Measurements from ENCODE around the gene ZNF555. TPM values are rescaled to one million over a fixed set of nuclear protein-coding genes. Genes with fewer than 3 reads are reported as not detected.
"Not testable (repeated sequence)": the region's sequence is repeated elsewhere in the genome, so short reads cannot be mapped to it uniquely, and the experiment has no call there.

The ZNF555 gene
- polyA plus RNA-seq, 4 donors = 12.1 to 16.4 (median 13.9) TPM

DNA sequence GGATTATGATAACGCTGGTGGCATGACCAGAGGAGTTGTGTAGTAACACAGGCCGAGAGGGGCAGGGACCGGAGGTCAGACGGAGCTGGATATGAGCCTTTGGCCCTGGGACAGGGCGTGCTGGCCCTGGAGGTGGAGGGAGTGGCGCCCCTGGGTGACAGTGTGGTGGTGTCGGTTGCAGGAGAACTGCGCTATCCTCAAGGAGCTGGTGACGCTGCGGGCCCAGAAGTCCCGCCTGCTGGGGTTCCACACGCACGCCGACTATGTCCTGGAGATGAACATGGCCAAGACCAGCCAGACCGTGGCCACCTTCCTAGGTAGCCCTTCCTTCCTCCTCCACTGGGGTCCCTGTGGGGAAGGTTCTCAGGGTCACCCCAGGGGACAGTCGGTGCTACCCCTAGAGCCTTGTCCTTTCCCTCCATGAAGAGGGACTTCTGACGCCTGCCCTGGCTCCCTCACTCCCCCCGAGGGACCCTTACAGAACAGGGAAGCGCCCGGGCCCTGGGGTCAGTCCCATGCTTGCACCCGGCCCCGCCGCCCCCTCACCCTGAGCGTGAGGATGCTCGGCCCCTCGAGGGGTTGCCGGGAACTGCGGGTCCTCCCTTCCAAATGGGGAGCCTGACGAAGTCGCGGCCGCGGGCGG is 34.4 kb upstream of the ZNF555 start:
- DNase-seq (ENCODE audit: low read depth in 4 of 4, low spot score in 3 of 4) = no peak

DNA sequence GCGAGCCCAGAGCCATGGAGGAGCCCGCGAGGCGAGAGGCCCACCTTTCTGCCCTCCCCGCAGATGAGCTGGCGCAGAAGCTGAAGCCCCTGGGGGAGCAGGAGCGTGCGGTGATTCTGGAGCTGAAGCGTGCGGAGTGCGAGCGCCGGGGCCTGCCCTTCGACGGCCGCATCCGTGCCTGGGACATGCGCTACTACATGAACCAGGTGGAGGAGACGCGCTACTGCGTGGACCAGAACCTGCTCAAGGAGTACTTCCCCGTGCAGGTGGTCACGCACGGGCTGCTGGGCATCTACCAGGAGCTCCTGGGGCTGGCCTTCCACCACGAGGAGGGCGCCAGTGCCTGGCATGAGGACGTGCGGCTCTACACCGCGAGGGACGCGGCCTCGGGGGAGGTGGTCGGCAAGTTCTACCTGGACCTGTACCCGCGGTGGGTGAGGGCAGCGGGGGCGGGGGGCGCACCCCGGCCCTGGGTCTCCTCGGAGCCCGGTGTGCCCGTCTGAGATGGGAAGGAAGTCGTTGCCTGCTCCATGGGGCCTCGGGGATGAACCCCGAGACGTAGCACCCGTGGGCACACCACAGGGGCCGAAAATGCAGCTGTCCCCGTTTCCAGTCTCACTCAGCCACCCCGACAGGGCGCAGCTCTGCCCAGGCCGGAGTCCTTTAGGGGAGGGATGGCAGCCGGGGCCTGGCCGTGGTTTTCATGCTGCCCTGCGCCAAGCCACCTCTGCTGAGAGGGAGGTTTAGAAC is 33.7 kb upstream of the ZNF555 start:
- no peak for DNase-seq (ENCODE audit: low read depth in 4 of 4, low spot score in 3 of 4)

DNA sequence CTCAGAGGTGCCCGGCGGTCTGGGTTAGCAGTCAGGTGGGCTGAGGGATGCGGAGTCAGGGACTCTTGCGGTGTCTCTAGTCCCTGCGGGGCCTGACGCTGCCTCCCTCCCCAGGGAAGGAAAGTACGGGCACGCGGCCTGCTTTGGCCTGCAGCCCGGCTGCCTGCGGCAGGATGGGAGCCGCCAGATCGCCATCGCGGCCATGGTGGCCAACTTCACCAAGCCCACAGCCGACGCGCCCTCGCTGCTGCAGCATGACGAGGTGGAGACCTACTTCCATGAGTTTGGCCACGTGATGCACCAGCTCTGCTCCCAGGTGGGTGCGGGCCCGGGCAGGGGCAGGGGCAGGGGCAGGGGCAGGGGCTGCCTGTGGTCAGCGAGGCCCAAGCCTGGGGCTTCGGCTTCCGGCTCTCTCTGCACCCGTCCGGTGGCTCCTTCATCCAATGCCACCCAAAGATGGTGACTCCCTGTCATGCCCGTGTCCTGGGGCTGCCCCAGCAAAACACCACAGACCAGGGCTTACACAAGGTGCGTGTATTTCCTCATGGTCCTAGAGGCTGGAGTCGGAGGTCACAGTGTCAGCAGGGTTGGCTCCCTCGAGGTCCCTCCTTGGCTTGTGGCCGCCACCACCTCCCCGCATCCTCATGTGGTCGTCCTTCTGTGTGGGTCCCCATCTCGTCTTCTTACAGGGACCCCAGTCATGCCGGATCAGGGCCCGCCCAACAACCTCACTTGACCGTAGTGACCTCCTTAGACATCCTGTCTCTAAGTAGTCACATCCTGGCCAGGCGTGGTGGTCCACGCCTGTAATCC is 32.9 kb upstream of the ZNF555 start:
- no peak for DNase-seq (ENCODE audit: low read depth in 4 of 4, low spot score in 3 of 4)

DNA sequence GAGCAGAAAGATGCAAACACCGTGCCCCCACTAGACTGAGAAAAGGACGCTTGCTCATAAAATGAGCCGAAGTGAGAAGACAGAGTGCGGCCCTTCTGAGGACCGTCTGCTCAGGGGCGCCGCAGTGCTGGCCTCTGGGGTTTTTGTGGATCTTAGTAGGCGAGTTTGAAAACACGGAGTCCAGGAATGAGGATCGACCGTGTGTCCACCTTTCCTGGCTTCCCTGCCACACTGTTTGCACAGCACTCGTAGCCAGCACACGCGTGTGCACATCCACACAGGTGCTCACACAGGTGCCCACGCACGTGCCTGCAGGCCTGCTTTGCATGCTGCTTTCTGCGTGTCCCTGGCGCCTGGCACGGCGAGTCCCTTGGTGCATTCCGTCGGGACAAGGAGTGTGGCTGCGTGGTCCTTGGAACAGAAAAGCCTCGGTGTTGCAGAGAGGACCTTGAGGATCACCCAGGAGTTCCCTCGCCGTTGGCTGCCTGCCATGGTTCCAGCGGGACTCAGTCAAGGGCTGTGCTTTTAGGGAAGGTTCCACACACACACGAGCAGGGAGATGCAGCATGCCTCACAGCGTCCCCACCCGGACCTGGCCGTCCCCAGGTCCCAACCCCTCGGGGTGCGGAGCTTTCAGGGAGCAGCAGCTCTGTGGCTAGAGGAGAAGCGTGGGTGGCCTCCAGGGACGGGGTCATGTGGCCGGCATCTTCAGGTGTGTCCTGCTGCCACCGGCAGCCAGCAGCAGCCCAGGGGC is 31.7 kb upstream of the ZNF555 start:
- no peak for DNase-seq (ENCODE audit: low read depth in 4 of 4, low spot score in 3 of 4)

- DNase-seq (ENCODE audit: low read depth in 4 of 4, low spot score in 3 of 4) = no peak
Measured at GRCh38 chr19:2810141-2811091, 30.9 kb upstream of the ZNF555 start.

DNA sequence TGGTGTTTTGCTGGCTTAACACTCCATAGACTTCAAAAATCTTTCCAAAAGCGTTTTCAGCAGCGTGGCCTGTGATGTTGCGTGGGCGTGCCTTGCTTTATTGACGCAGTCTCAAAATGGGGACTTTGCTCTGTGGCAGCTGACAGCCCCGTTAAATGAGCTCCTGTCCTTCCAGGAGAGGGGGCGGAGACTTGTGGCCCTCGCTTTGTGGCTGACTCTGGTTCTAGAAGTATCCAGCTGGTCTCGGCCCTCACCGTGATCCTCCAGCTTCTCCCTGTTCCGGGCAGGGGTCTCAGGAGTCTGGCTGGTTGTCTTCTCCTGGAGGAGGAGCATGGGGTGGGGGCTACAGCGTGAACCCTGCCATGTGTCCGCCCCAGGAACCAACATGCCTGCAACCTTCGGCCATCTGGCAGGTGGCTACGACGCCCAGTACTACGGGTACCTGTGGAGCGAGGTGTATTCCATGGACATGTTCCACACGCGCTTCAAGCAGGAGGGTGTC is 30.0 kb upstream of the ZNF555 start:
- DNase-seq (ENCODE audit: low read depth in 4 of 4, low spot score in 3 of 4) = no peak

- no peak for DNase-seq (ENCODE audit: low read depth in 4 of 4, low spot score in 3 of 4)
Measured at GRCh38 chr19:2811735-2812413, 29.4 kb upstream of the ZNF555 start.

- no peak for DNase-seq (ENCODE audit: low read depth in 4 of 4, low spot score in 3 of 4)
Measured at GRCh38 chr19:2812414-2813234, 28.7 kb upstream of the ZNF555 start.

GRCh38 chr19:2813235-2814160 is 27.8 kb upstream of the ZNF555 start:
- no peak for DNase-seq (ENCODE audit: low read depth in 4 of 4, low spot score in 3 of 4)

DNA sequence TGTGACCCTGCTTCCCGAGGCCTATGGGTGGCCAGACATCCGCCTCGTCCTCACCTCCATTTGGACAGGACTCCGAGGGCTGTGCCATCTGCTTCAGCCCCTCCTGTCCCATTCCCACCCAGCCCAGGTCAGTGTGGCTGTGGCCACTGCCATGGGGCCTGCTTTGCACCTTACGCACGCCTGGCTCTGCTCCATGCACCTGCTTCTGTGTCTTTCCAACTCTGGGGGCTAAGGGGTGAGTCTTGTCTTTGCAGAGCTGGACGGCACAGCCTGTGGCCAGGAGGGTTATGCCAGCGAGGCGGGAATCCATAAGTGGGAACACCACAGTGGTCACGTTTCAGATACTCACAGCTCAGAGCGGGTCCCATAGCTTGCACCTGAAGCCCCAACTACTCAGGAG is 26.8 kb upstream of the ZNF555 start:
- DNase-seq (ENCODE audit: low read depth in 4 of 4, low spot score in 3 of 4) = no peak

- no peak for DNase-seq (ENCODE audit: low read depth in 4 of 4, low spot score in 3 of 4)
Measured at GRCh38 chr19:2815191-2815614, 26.1 kb upstream of the ZNF555 start.

DNA sequence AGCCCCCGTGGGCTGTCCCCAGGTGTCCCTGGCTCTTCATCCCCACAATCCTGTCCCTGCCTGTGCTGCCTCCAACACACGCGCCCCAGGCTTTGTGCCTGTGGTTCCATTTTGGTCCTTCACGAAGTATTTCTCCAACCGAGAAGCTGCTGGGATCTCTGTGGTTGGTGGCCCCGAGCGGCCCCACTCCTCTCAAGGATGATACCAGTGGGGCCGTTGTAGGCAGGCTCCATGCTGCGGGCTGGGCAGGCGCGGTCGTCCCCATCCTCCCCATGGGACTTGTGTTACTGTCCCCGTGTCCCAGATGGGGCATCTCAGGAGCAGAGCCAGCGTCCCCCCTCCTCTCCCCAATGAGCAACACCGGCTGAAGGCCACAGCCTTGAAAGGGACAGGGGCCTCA is 25.4 kb upstream of the ZNF555 start:
- no peak for DNase-seq (ENCODE audit: low read depth in 4 of 4, low spot score in 3 of 4)

DNA sequence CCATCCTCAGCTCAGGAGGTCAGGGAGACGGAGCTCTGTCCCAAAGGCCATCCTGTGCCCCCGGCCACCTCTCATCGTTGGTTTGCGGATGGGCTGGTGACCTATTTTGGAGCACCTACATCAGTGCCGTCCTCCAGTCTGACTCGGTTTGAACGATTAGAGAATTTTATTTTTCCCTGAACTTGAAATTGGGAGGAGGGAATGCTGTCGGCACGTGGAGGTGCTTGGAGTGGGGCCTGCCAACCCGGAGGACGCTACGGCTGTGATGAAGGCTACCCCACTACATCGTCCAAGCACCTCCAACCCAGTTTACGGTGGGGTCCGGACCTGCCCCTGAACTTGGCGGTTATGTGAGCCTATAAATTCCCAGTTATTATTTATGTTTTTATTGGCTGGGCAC is 24.6 kb upstream of the ZNF555 start:
- no peak for DNase-seq (ENCODE audit: low read depth in 4 of 4, low spot score in 3 of 4)

DNA sequence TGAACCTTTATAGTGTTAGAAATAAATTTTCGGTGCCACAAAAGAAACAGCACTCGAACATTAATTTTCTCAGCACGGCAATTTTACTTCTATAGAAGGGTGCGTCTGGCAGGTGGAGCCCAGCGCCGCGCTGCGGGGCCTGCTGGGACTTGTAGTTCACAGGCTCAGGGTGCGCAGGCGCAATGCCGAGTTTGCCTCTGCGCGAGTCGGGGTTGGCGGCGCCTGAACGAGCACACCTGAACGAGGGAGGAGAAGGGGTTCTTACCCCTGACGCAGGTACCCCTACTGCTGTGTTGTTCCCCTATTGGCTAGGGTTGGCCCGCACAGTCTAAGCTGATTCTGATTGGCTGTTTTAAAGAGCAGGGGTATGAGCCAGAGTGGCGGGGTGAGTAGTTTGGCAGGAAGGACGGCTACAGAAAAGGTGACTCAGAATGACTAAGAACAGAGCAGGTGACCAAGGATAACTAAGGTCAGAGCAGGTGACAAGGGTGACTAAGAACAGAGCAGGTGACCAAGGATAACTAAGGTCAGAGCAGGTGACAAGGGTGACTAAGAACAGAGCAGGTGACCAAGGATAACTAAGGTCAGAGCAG is 23.9 kb upstream of the ZNF555 start:
- not testable (repeated sequence) for DNase-seq (ENCODE audit: low read depth in 4 of 4, low spot score in 3 of 4)

- peak; percentile 92 to 96 (median 92) for DNase-seq (ENCODE audit: low read depth in 4 of 4, low spot score in 3 of 4)
Measured at GRCh38 chr19:2819540-2820111, 21.6 kb upstream of the ZNF555 start, which contains the start of gene ZNF554. TSS of gene ZNF554 (plus strand) at chr19:2819868. CDS start at chr19:2820072, 204 bp downstream.

DNA sequence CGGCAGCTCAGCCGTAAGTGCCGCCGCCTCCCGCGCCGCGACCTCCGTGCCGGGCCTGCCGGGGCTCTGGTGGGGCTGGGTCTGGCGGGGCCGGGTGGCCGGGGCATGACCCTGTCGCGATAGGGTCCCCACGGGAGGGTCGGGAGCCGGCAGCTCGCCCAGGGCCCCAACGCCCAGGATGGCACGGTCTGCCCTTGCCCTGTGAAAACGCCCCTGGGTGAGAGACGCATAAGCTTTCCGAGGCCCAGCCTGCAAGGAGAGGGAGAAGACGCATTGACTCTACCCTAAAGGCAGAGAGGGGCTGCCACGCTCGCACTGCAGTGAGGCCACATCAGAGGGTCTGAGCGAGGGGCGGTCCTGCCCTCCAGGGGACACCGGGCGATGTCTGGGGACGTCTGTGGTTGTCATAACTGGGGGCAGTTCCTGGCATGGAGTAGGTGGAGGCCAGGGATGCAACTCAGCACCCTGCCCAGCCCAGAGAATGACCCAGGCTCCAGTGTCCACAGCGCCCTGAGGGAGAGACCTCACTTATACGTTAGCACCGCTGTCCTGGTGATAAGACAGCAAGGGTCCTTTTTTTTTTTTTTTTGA is 21.1 kb upstream of the ZNF555 start:
- DNase-seq (ENCODE audit: low read depth in 4 of 4, low spot score in 3 of 4) = no peak

Measured in right renal pelvis (tissue), 4 donors.